OCI-LY3 (cell line): ENCODE data around the gene R3HDM2.

Source experiments
- H2AFZ ChIP-seq: fragments of 200-600, 300-600 bp; shearing (Covaris generic); 2 replicates; pipeline ENCODE4 v1.6.0; 2014; ENCODE audit warnings: antibody characterized with exemption, low read depth, low read length
- H3K27ac ChIP-seq: fragments of 200-600, 300-600 bp; sonication (generic); 2 replicates; pipeline ENCODE4 v1.5.1; 2014; ENCODE audit warnings: mild to moderate bottlenecking, low read length, moderate library complexity, mixed read lengths
- H3K27me3 ChIP-seq: fragments of 200-600, 300-600 bp; sonication (generic); 2 replicates; pipeline ENCODE4 v1.6.1; 2014; ENCODE audit warnings: low read depth, low read length, mixed read lengths
- H3K36me3 ChIP-seq: fragments of 200-600, 300-600 bp; sonication (generic); replicated peaks from 2 replicates; pipeline ENCODE3; 2014; ENCODE audit warnings: low read depth, low read length, mixed read lengths
- H3K4me1 ChIP-seq: fragments of 300-600, 200-600 bp; sonication (generic); 2 replicates; pipeline ENCODE4 v1.6.1; 2014; ENCODE audit warnings: low read length, mixed read lengths
- H3K4me2 ChIP-seq: fragments of 200-600, 300-600 bp; sonication (generic); 2 replicates; pipeline ENCODE4 v1.6.1; 2014; ENCODE audit warnings: low read length, mixed read lengths
- H3K4me3 ChIP-seq: fragments of 300-600, 200-600 bp; sonication (generic); 2 replicates; pipeline ENCODE4 v1.5.1; 2014; ENCODE audit warnings: antibody characterized with exemption, mild to moderate bottlenecking, low read length, moderate library complexity
- H3K79me2 ChIP-seq: fragments of 300-600, 200-600 bp; shearing (Covaris generic); 2 replicates; pipeline ENCODE4 v1.6.1; 2014; ENCODE audit warnings: mild to moderate bottlenecking, low read length, mixed read lengths
- H3K9ac ChIP-seq: fragments of 300-600, 200-600 bp; shearing (Covaris generic); 2 replicates; pipeline ENCODE4 v1.6.0; 2014; ENCODE audit warnings: mild to moderate bottlenecking, low read length, moderate library complexity
- H3K9me3 ChIP-seq: fragments of 200-600, 300-600 bp; shearing (Covaris generic); 2 replicates; pipeline ENCODE4 v1.6.1; 2014; ENCODE audit warnings: low read length, mixed read lengths; ENCODE audit not compliant: insufficient read depth
- H4K20me1 ChIP-seq: fragments of 200-600, 300-600 bp; sonication (generic); 2 replicates; pipeline ENCODE4 v1.6.1; 2016; ENCODE audit warnings: low read length, mixed read lengths; ENCODE audit not compliant: insufficient read depth
- EZH2phosphoT487 ChIP-seq: fragments of 200-600 bp; shearing (Covaris generic); IDR thresholded peaks from 2 replicates; pipeline ENCODE4 v1.6.1; 2018; ENCODE audit warnings: antibody characterized with exemption, mixed run types, low read depth
- TF ChIP-seq, protein P1 (sequence below): fragments of 200-600, 300-600 bp; sonication (generic); IDR thresholded peaks from 2 replicates; pipeline ENCODE4 v1.5.1; 2014; ENCODE audit warnings: antibody characterized with exemption, low read length, low read depth

R3HDM2 gene

DNA sequence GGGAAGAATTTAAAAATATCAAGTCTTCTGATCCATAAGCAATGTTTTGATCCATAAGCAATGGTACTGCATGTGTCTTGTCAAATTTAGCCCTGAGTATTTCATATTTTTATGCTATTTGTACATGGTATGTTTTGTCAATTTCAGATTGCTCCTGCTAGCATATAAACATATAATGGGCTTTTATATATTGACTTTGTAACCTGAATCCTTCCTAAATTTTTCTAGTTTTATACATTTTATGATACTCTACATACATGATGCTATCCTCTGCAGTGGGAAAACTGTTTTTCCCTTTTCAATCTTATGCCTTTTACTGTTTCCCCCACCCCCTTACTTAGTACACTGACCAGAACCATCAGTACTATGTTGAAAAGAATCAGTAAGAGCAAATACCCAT is 75.1 kb downstream of the R3HDM2 start:
- H3K4me3 ChIP-seq: no peak overlapping the region
- H3K27me3 ChIP-seq: no peaks in the 10 kb centered on the region
- no peaks in the 10 kb centered on the region for H3K79me2 ChIP-seq
- no peak overlapping the region for H2AFZ ChIP-seq
- H3K27ac ChIP-seq: no peak overlapping the region
- TF ChIP-seq, protein P1, sequence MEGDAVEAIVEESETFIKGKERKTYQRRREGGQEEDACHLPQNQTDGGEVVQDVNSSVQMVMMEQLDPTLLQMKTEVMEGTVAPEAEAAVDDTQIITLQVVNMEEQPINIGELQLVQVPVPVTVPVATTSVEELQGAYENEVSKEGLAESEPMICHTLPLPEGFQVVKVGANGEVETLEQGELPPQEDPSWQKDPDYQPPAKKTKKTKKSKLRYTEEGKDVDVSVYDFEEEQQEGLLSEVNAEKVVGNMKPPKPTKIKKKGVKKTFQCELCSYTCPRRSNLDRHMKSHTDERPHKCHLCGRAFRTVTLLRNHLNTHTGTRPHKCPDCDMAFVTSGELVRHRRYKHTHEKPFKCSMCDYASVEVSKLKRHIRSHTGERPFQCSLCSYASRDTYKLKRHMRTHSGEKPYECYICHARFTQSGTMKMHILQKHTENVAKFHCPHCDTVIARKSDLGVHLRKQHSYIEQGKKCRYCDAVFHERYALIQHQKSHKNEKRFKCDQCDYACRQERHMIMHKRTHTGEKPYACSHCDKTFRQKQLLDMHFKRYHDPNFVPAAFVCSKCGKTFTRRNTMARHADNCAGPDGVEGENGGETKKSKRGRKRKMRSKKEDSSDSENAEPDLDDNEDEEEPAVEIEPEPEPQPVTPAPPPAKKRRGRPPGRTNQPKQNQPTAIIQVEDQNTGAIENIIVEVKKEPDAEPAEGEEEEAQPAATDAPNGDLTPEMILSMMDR: no peak
- no peak for TF ChIP-seq EZH2phosphoT487
- no peak overlapping the region for H3K9ac ChIP-seq
- H3K4me1 ChIP-seq: no peaks in the 10 kb centered on the region
- no peak overlapping the region for H3K4me2 ChIP-seq
- H4K20me1 ChIP-seq: 0 out of 2 replicates have a peak, but pooled peaks cover 3% of the 10 kb centered on the region
- peaks cover 2% of the 10 kb centered on the region for H3K36me3 ChIP-seq
- no peaks in the 10 kb centered on the region for H3K9me3 ChIP-seq

DNA sequence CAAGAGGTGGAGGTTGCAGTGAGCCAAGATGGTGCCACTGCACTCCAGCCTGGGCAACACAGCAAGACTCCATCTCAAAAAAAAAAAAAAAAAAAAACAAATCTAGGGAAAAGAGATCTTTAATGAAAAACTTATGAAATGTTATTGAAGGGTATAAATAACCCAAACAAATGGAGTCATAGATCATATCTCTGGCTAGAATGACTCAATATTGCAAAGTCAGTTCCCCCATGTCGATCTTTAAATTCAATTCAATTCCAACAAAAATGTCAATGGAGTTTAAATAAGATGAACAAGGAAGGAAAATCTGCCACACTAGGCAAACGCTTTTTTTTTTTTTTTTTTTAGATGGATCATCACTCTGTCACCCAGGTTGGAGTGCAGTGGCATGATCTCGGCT is 78.7 kb downstream of the R3HDM2 start:
- TF ChIP-seq, protein P1: no peak
- no peak for TF ChIP-seq EZH2phosphoT487
- no peak overlapping the region for H3K4me2 ChIP-seq
- H2AFZ ChIP-seq: no peak overlapping the region
- no peak overlapping the region for H3K9ac ChIP-seq
- no peaks in the 10 kb centered on the region for H3K79me2 ChIP-seq
- H3K36me3 ChIP-seq: peaks cover 6% of the 10 kb centered on the region
- peaks cover 5% of the 10 kb centered on the region; the same call in 1 of the 2 replicates for H3K9me3 ChIP-seq
- H3K27ac ChIP-seq: no peak overlapping the region
- H4K20me1 ChIP-seq: 0 out of 2 replicates have a peak, but pooled peaks cover 3% of the 10 kb centered on the region
- H3K4me3 ChIP-seq: no peak overlapping the region
- H3K27me3 ChIP-seq: no peaks in the 10 kb centered on the region
- H3K4me1 ChIP-seq: no peaks in the 10 kb centered on the region

DNA sequence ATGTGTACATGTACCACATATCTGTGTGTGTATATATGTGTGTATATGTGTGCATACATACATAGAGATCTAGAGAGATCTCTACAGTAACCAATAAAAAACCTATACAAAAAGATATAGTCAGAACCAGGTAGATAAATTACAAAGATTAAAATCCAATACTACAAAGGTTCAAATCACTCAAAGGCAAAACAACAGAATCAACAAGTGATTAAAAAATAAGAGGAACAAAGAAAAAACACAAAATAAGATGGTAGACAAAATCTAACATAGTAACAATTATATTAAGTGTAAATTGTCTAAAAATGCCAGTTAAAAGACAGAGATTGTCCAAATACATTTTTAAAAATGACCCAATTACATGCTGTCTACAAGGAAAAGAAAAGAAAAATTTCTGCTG is 83.6 kb downstream of the R3HDM2 start:
- Histone ChIP-seq H3K27me3 (no peaks in the 10 kb centered on the region), H2AFZ (no peak overlapping the region), H3K4me1 (no peaks in the 10 kb centered on the region), H3K9ac (no peak overlapping the region), H4K20me1 (0 out of 2 replicates have a peak, but pooled peaks cover 3% of the 10 kb centered on the region), H3K27ac (no peak overlapping the region), H3K79me2 (no peaks in the 10 kb centered on the region), H3K9me3 (peaks cover 5% of the 10 kb centered on the region; the same call in 1 of the 2 replicates), H3K36me3 (peaks cover 3% of the 10 kb centered on the region), H3K4me3 (no peak overlapping the region), H3K4me2 (no peak overlapping the region)
- TF ChIP-seq, protein P1: no peak
- no peak for TF ChIP-seq EZH2phosphoT487

DNA sequence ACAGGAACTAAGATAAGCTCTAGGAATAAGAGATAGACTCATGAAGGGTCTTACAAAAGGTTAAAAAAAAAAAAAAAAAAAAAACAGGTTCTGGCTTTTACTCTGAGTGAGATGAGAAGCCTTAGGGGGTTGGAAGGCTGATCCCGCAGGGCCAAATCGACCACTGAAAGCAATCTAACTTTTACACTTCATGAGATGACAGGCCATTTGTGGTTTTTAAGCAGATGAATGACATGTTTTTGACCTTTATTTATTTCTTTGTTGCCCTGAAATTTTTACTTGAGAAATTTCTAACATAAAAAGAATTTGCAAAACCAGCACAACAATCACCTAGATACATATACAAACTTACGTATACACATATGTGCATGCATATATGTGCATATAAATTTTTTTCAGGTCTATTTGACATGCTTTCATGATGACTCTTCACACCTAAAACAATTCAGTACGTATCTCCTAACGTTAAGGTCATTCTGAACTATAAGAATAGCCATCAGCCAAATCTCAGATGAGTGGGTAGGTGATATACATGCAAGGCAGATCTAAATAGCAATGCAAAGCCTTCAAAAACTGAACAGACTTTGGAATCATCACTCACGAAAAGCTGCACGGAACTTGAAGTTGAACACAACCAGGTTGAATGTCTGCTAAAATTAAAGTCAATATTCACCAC is 87.0 kb downstream of the R3HDM2 start:
- no peak overlapping the region for H2AFZ ChIP-seq
- H3K4me1 ChIP-seq: no peaks in the 10 kb centered on the region
- H3K9me3 ChIP-seq: peaks cover 5% of the 10 kb centered on the region; the same call in 1 of the 2 replicates
- no peak overlapping the region for H3K4me3 ChIP-seq
- H3K79me2 ChIP-seq: no peaks in the 10 kb centered on the region
- no peak overlapping the region for H3K27ac ChIP-seq
- H3K36me3 ChIP-seq: peaks cover 3% of the 10 kb centered on the region
- no peak overlapping the region for H3K4me2 ChIP-seq
- TF ChIP-seq EZH2phosphoT487: no peak
- TF ChIP-seq, protein P1: no peak
- H3K9ac ChIP-seq: no peak overlapping the region
- no peaks in the 10 kb centered on the region for H4K20me1 ChIP-seq
- H3K27me3 ChIP-seq: no peaks in the 10 kb centered on the region
